B cell (primary cell): ENCODE measurements around the gene FCN2.

Experiments used
- EZH2 ChIP-seq: IDR thresholded peaks from 2 replicates; pipeline ENCODE4 v1.6.1; 2012; ENCODE audit warnings: borderline replicate concordance, low read depth, mild to moderate bottlenecking, moderate library complexity, low read length; ENCODE audit not compliant: insufficient read depth, poor library complexity, severe bottlenecking
- TF ChIP-seq, protein P1 (sequence below): fragments of 200-600 bp; IDR thresholded peaks from one replicate; pipeline ENCODE4 v1.8.0; 2022; ENCODE audit warnings: antibody characterized with exemption, mild to moderate bottlenecking

DNA sequence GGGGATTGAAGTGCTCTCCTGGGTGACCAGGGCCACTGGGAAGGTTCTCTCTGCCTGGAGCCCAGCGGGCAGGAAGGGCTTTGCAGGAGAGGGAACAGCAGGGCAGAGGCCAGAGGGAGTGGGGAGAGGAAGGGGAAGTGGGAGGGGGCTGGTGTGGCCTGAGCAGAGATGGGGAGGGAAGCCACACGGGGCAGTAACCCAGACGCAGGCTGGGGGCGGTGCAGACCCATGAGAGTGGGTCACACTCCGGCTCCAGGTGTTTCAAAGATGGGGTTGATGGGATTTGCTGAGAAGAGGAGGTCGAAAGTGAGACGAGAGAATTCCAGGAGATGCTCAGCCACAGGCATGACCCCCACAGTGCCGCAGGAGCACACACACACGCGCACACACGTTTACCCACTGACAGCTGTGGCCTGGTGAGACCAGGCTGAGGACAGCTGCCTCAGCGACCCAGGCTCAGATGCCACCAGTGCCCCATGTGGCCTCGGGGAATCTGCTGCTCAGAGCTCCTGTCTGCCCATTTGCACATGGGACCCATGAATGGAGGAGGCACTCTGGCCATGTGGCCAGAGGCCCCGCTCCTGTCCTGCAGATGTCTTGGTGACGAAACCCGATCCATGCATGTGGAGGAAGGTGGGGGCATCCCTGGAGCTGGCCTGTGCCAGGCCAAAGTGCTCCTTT, 32.7 kb upstream of the FCN2 start:
- TF ChIP-seq, protein P1, sequence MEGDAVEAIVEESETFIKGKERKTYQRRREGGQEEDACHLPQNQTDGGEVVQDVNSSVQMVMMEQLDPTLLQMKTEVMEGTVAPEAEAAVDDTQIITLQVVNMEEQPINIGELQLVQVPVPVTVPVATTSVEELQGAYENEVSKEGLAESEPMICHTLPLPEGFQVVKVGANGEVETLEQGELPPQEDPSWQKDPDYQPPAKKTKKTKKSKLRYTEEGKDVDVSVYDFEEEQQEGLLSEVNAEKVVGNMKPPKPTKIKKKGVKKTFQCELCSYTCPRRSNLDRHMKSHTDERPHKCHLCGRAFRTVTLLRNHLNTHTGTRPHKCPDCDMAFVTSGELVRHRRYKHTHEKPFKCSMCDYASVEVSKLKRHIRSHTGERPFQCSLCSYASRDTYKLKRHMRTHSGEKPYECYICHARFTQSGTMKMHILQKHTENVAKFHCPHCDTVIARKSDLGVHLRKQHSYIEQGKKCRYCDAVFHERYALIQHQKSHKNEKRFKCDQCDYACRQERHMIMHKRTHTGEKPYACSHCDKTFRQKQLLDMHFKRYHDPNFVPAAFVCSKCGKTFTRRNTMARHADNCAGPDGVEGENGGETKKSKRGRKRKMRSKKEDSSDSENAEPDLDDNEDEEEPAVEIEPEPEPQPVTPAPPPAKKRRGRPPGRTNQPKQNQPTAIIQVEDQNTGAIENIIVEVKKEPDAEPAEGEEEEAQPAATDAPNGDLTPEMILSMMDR, result no peak
- TF ChIP-seq EZH2, result no peak
